SK-N-SH (cell line): Measurements from ENCODE around the gene MBNL1. TPM values are rescaled to one million over a fixed set of nuclear protein-coding genes. Genes with fewer than 3 reads are reported as not detected.

Experiments
- CTCF ChIA-PET: fragments of 300-600, 350-600 bp; formaldehyde crosslinking; extraction: SDS; loops from one replicate; lab custom pipeline; 2021; lab: Yijun Ruan, JAX
- POLR2A ChIA-PET: fragments of 350-600 bp; sonication (Branson Sonifier 250); formaldehyde crosslinking; extraction: SDS; loops from one replicate; lab custom pipeline; 2020; ENCODE audit warnings: antibody characterized with exemption, inconsistent platforms; lab: Yijun Ruan, JAX
- DNase-seq: peaks from one replicate; pipeline ENCODE4 v3.0.0; 2012
- H2AFZ ChIP-seq: fragments of 200-600 bp; sonication (generic); 2 replicates; pipeline ENCODE4 v1.8.1; 2016; ENCODE audit warnings: antibody characterized with exemption, mild to moderate bottlenecking, low read depth
- H3F3A ChIP-seq: fragments of 200-600 bp; sonication (generic); replicated peaks from 2 replicates; pipeline ENCODE3; 2016; ENCODE audit warnings: antibody characterized with exemption, mild to moderate bottlenecking; ENCODE audit not compliant: insufficient read depth
- H3K27ac ChIP-seq, 2 experiments: fragments of 200-500 bp in 1 of 2; fragments of 200-600 bp in 1 of 2; sonication (Bioruptor generic) in 1 of 2; sonication (generic), shearing (Covaris generic) in 1 of 2; 2 replicates each; pipeline versions ENCODE4 v1.5.1 to v1.6.1; 2014 to 2016; ENCODE audit warnings: low read depth in 2 of 2, inconsistent platforms in 1 of 2, low read length in 1 of 2, mild to moderate bottlenecking in 1 of 2, mixed read lengths in 1 of 2
- H3K27me3 ChIP-seq: fragments of 200-600 bp; sonication (generic), shearing (Covaris generic); 2 replicates; pipeline ENCODE4 v1.6.1; 2016; ENCODE audit warnings: mixed run types; ENCODE audit not compliant: insufficient read depth
- H3K36me3 ChIP-seq, 2 experiments: fragments of 200-500 bp in 1 of 2; fragments of 200-600 bp in 1 of 2; sonication (Bioruptor generic) in 1 of 2; sonication (generic) in 1 of 2; replicated peaks in 1 of 2; 2 replicates each; pipeline versions ENCODE3 to v1.5.1; 2014 to 2016; ENCODE audit warnings: low read length in 1 of 2, mild to moderate bottlenecking in 1 of 2; ENCODE audit not compliant: insufficient read depth in 2 of 2, control insufficient read depth in 1 of 2
- H3K4me1 ChIP-seq, 2 experiments: fragments of 200-500 bp in 1 of 2; fragments of 200-600 bp in 1 of 2; sonication (Bioruptor generic) in 1 of 2; sonication (generic), shearing (Covaris generic) in 1 of 2; 2 replicates each; pipeline versions ENCODE4 v1.5.1 to v1.6.1; 2014 to 2016; ENCODE audit warnings: low read depth in 1 of 2, low read length in 1 of 2, mixed run types in 1 of 2; ENCODE audit not compliant: insufficient read depth in 2 of 2, control insufficient read depth in 1 of 2
- H3K4me2 ChIP-seq: fragments of 200-600 bp; sonication (generic), shearing (Covaris generic); 2 replicates; pipeline ENCODE4 v1.6.1; 2017; ENCODE audit warnings: mixed run types
- H3K4me3 ChIP-seq, 2 experiments: fragments of 200-500 bp in 1 of 2; fragments of 200-600 bp in 1 of 2; sonication (Bioruptor generic) in 1 of 2; sonication (generic), shearing (Covaris generic) in 1 of 2; 2 replicates each; pipeline versions ENCODE4 v1.5.1 to v1.8.1; 2014 to 2016; ENCODE audit warnings: low read depth in 2 of 2, inconsistent platforms in 1 of 2, low read length in 1 of 2, mild to moderate bottlenecking in 1 of 2, mixed read lengths in 1 of 2, moderate library complexity in 1 of 2
- H3K79me2 ChIP-seq: fragments of 200-600 bp; sonication (generic); 2 replicates; pipeline ENCODE4 v1.8.1; 2017; ENCODE audit warnings: mild to moderate bottlenecking; ENCODE audit not compliant: insufficient read depth
- H3K9ac ChIP-seq: fragments of 200-600 bp; sonication (generic); 2 replicates; pipeline ENCODE4 v1.6.1; 2017; ENCODE audit warnings: mixed run types
- H3K9me2 ChIP-seq: fragments of 200-600 bp; sonication (generic); 2 replicates; pipeline ENCODE4 v1.6.1; 2017; ENCODE audit warnings: mixed run types
- H3K9me3 ChIP-seq: fragments of 200-600 bp; sonication (generic); 2 replicates; pipeline ENCODE4 v1.6.1; 2017; ENCODE audit warnings: mixed run types, mild to moderate bottlenecking, moderate library complexity
- H4K20me1 ChIP-seq: fragments of 200-600 bp; sonication (generic); 2 replicates; pipeline ENCODE4 v1.6.1; 2017; ENCODE audit warnings: mild to moderate bottlenecking, mixed run types; ENCODE audit not compliant: insufficient read depth
- CTCF ChIP-seq: fragments of 200-600 bp; sonication (generic); IDR thresholded peaks from 2 replicates; pipeline ENCODE4 v1.6.1; 2017; ENCODE audit warnings: antibody characterized with exemption, mild to moderate bottlenecking, moderate library complexity
- EZH2phosphoT487 ChIP-seq: fragments of 200-600 bp; sonication (generic); IDR thresholded peaks from 2 replicates; pipeline ENCODE4 v1.6.1; 2017; ENCODE audit warnings: low read depth, mixed run types, mild to moderate bottlenecking, antibody characterized with exemption, moderate library complexity, borderline replicate concordance
- FOSL2 ChIP-seq: IDR thresholded peaks from 2 replicates; pipeline ENCODE4 v1.4.0; 2012; ENCODE audit warnings: low read depth, mild to moderate bottlenecking, moderate library complexity, borderline replicate concordance
- GABPA ChIP-seq: IDR thresholded peaks from 2 replicates; pipeline ENCODE4 v1.4.0; 2012; ENCODE audit warnings: low read depth, mild to moderate bottlenecking
- GATA2 ChIP-seq: sonication (generic); formaldehyde crosslinking; IDR thresholded peaks from 2 replicates; pipeline ENCODE4 v1.5.0; 2020; ENCODE audit warnings: mild to moderate bottlenecking, missing genetic modification reagents
- JUND ChIP-seq: IDR thresholded peaks from 2 replicates; pipeline ENCODE4 v1.4.0; 2012
- MEF2A ChIP-seq: IDR thresholded peaks from 2 replicates; pipeline ENCODE4 v1.4.0; 2012; ENCODE audit warnings: low read depth, borderline replicate concordance
- MXI1 ChIP-seq: IDR thresholded peaks from 2 replicates; pipeline ENCODE4 v1.6.1; 2012; ENCODE audit warnings: mild to moderate bottlenecking, low read depth, low read length, improper control_type of control experiment
- PBX3 ChIP-seq: IDR thresholded peaks from 2 replicates; pipeline ENCODE4; 2012
- RAD21 ChIP-seq: IDR thresholded peaks from 2 replicates; pipeline ENCODE4 v1.6.1; 2012; ENCODE audit warnings: mild to moderate bottlenecking, low read length
- RFX5 ChIP-seq: IDR thresholded peaks from 2 replicates; pipeline ENCODE4 v1.6.1; 2012; ENCODE audit warnings: mild to moderate bottlenecking, improper control_type of control experiment, low read length
- TAF1 ChIP-seq: IDR thresholded peaks from 2 replicates; pipeline ENCODE4 v1.6.1; 2012; ENCODE audit warnings: low read depth, mild to moderate bottlenecking, low read length, moderate library complexity, borderline replicate concordance
- TCF12 ChIP-seq: IDR thresholded peaks from 2 replicates; pipeline ENCODE4 v1.4.0; 2012
- WGBS: methylation state at CpG from one replicate; pipeline ENCODE4 v1.1.6; 2017; ENCODE audit warnings: low lambda C conversion rate; 5-methylcytosine and 5-hydroxymethylcytosine counted together
- polyA plus RNA-seq, 3 experiments: library from polyadenylated mRNA; depleted of rRNA; stranded (reverse); fragments of >200 nt; gene quantifications; 2 replicates each; pipeline ENCODE4 v1.2.3, GENCODE V29; 2012
- TF ChIP-seq, protein P1 (sequence below): IDR thresholded peaks from 2 replicates; pipeline ENCODE4 v1.4.0; 2012; ENCODE audit warnings: low read depth

The MBNL1 gene
- polyA plus RNA-seq, 1 of the 3 experiments (the other 2 are of a cell fraction) = 44.3 TPM

GRCh38 chr3:152243721-152244516 lies 24.8 kb upstream of the MBNL1 start (continued):
- TF ChIP-seq CTCF (no peak), JUND (no peak), MEF2A (no peak), GATA2 (CRISPR knock-in tag) (no peak), TAF1 (no peak), EZH2phosphoT487 (no peak), RFX5 (no peak), PBX3 (no peak)
- TF ChIP-seq, protein P1, sequence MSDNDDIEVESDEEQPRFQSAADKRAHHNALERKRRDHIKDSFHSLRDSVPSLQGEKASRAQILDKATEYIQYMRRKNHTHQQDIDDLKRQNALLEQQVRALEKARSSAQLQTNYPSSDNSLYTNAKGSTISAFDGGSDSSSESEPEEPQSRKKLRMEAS = no peak
- TF ChIP-seq, all 33 proteins: peak for 0

DNA sequence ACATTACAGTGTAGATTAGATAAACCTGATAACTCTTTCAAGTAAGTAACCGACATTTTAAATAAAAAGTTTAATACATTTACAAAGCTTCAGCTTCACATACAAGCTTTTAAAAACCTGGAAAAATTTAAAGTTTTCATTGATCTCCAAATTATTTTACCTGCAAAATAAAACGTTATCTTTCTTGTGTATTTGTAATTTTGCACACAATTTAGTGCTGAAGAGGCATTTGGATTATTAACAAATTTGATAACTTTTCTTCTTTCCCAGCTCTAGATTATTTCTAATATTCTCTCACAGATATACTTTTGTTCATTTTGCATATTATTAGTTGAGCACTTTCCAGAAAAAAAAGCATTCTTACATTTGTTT lies 24.2 kb upstream of the MBNL1 start:
- ChIA-PET CTCF (no interaction called here), POLR2A (no interaction called here)
- Histone ChIP-seq H3K4me2 (no peak overlapping the region), H3K27ac (no peak overlapping the region), H3F3A (peaks cover 4% of the 10 kb centered on the region), H3K79me2 (no peaks in the 10 kb centered on the region), H3K9me3 (no peaks in the 10 kb centered on the region), H3K9ac (no peak overlapping the region), H3K27me3 (no peaks in the 10 kb centered on the region), H3K4me3 (no peak overlapping the region), H4K20me1 (no peaks in the 10 kb centered on the region), H3K4me1 (peaks cover 0 to 9% of the 10 kb centered on the region in 2 experiments; a peak in 1 of 4 replicates), H2AFZ (no peak overlapping the region), H3K9me2 (peaks cover 3% of the 10 kb centered on the region; the same call in 1 of the 2 replicates), H3K36me3 (peaks cover 0 to 3% of the 10 kb centered on the region in 2 experiments)
- WGBS = 77% methylated on average over 2 of the region's 2 CpGs
- DNase-seq = no peak
- TF ChIP-seq RAD21 = no peak

DNA sequence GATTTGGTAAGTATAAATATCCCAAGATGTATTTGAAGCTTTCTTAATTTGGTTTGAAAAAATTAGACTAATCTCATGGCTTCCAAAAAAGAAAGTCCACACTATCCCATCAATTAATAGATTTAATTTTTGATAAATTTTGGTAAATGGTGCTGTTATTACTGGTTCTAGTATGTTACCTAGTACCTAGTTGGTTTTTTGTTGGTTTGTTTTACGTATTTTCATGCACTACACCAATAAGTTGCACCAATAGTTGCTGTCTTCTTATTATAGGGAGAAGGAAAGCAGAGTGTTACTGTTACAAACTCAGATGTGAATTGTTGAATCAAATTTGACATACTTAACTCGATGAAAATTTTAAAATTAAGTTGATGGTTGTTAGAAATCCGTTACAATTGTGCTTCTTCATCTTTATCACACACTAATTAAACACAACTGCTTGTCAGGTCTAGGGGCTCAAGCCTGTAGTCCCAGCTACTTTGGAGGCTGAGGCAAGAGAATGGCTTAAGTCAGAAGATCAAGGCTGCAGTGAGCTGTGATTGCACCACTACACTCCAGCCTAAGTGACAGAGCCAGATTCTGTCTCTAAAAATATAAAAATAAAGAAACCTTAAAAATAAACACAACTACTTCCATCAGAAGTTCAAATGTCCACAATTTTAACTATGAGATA lies 23.1 kb upstream of the MBNL1 start:
- Histone ChIP-seq H4K20me1 (no peaks in the 10 kb centered on the region), H3F3A (peaks cover 4% of the 10 kb centered on the region), H2AFZ (no peak overlapping the region), H3K36me3 (peaks cover 0 to 3% of the 10 kb centered on the region in 2 experiments), H3K27ac (no peak overlapping the region), H3K9me2 (peaks cover 3% of the 10 kb centered on the region; the same call in 1 of the 2 replicates), H3K4me1 (peaks cover 0 to 7% of the 10 kb centered on the region in 2 experiments; a peak in 1 of 4 replicates), H3K9me3 (no peaks in the 10 kb centered on the region), H3K9ac (no peak overlapping the region), H3K4me3 (no peak overlapping the region), H3K79me2 (no peaks in the 10 kb centered on the region), H3K4me2 (no peak overlapping the region), H3K27me3 (no peaks in the 10 kb centered on the region)
- TF ChIP-seq MEF2A (no peak), FOSL2 (no peak), GABPA (no peak), TCF12 (no peak), GATA2 (CRISPR knock-in tag) (no peak), MXI1 (no peak)
- TF ChIP-seq, protein P1 = no peak
- DNase-seq = no peak
- 80% methylated on average over 3 of the region's 3 CpGs for WGBS
- ChIA-PET POLR2A (no interaction called here), CTCF (no interaction called here)
